H1 (cell line): Measurements from ENCODE around the gene TERB2. TPM values are rescaled to one million over a fixed set of nuclear protein-coding genes. Genes with fewer than 3 reads are reported as not detected.

Experiments used
- polyA plus RNA-seq, 7 experiments: library from polyadenylated mRNA; depleted of rRNA in 3 of 7; stranded (reverse) in 5 of 7; unstranded in 2 of 7; fragments of >200 nt in 5 of 7; fragments of 200-250 nt in 2 of 7; gene quantifications; 1 replicate in 5 of 7; 2 replicates in 1 of 7; 4 replicates in 1 of 7; pipeline versions ENCODE4 v1.2.1 to v1.2.3, GENCODE V29; 2011 to 2013; ENCODE audit warnings: missing spikeins in 2 of 7, mixed read lengths in 2 of 7
- small RNA-seq: library from polyadenylated mRNA; stranded (forward); fragments of <200 nt; extraction: miRNeasy Mini kit (QIAGEN cat#:217004); gene quantifications from one replicate; pipeline ENCODE3, GENCODE V24; 2013; ENCODE audit not compliant: insufficient read depth
- total RNA-seq: library from RNA; stranded (reverse); fragmentation: NEBNext Ultra II Directional; extraction: Animal tissue kit (Norgen Biotek cat#: 25700); gene quantifications from 2 replicates; pipeline ENCODE4 v1.2.1, GENCODE V29; 2021

Gene TERB2
- total and polyA plus RNA-seq, 2 of the 8 experiments (the other 6 are each of a cell fraction or from before 2014, with no cell fraction given) = not detected

Small RNA genes lying within 50 kb of the gene (small RNA-seq; reads per million reads assigned to genes)
- gene RNU1-78P = not detected
- not detected for gene RNU6-1108P
- not detected for gene RNU6-1332P
- not detected for gene RNU6-966P

Other genes starting within 250 kb of the TERB2 start
- 0.48 and 0.65 TPM in 2 replicates for gene PATL2, start 245.4 kb upstream of the TERB2 start, total RNA-seq
- gene PATL2, start 245.4 kb upstream of the TERB2 start, polyA plus RNA-seq (2011; rRNA removed) = 1.0 and 1.3 TPM in 2 replicates
- gene B2M, start 245.2 kb upstream of the TERB2 start, total RNA-seq = 71.2 and 78.9 TPM in 2 replicates
- 380 and 907 TPM in 2 replicates for gene B2M, start 245.2 kb upstream of the TERB2 start, polyA plus RNA-seq (2011; rRNA removed)
- gene TRIM69, start 220.2 kb upstream of the TERB2 start, total RNA-seq = 6.2 and 6.4 TPM in 2 replicates
- gene TRIM69, start 220.2 kb upstream of the TERB2 start, polyA plus RNA-seq (2011; rRNA removed) = 2.9 and 4.3 TPM in 2 replicates
- gene SORD, start 66.5 kb downstream of the TERB2 start, total RNA-seq = 75.8 TPM in 2 replicates
- 52.6 and 70.5 TPM in 2 replicates for gene SORD, start 66.5 kb downstream of the TERB2 start, polyA plus RNA-seq (2011; rRNA removed)
- gene DUOX2, start 157.5 kb downstream of the TERB2 start, total RNA-seq = not detected in 2 replicates
- 0.08 and 0.31 TPM in 2 replicates for gene DUOX2, start 157.5 kb downstream of the TERB2 start, polyA plus RNA-seq (2011; rRNA removed)
- gene DUOXA2, start 157.6 kb downstream of the TERB2 start, total RNA-seq = not detected in 2 replicates
- 0.05 TPM in 1 of 2 replicates, not detected in the other for gene DUOXA2, start 157.6 kb downstream of the TERB2 start, polyA plus RNA-seq (2011; rRNA removed)
- gene DUOXA1, start 173.2 kb downstream of the TERB2 start, total RNA-seq = not detected in 2 replicates
- 0.18 and 0.24 TPM in 2 replicates for gene DUOXA1, start 173.2 kb downstream of the TERB2 start, polyA plus RNA-seq (2011; rRNA removed)
- gene DUOX1, start 173.3 kb downstream of the TERB2 start, total RNA-seq = 0.84 and 0.96 TPM in 2 replicates
- 1.4 and 2.0 TPM in 2 replicates for gene DUOX1, start 173.3 kb downstream of the TERB2 start, polyA plus RNA-seq (2011; rRNA removed)
- gene SHF, start 231.3 kb downstream of the TERB2 start, total RNA-seq = 23.9 and 26.7 TPM in 2 replicates
- 13.1 and 16.0 TPM in 2 replicates for gene SHF, start 231.3 kb downstream of the TERB2 start, polyA plus RNA-seq (2011; rRNA removed)